ENCODE results near the gene MEI1.

DNA sequence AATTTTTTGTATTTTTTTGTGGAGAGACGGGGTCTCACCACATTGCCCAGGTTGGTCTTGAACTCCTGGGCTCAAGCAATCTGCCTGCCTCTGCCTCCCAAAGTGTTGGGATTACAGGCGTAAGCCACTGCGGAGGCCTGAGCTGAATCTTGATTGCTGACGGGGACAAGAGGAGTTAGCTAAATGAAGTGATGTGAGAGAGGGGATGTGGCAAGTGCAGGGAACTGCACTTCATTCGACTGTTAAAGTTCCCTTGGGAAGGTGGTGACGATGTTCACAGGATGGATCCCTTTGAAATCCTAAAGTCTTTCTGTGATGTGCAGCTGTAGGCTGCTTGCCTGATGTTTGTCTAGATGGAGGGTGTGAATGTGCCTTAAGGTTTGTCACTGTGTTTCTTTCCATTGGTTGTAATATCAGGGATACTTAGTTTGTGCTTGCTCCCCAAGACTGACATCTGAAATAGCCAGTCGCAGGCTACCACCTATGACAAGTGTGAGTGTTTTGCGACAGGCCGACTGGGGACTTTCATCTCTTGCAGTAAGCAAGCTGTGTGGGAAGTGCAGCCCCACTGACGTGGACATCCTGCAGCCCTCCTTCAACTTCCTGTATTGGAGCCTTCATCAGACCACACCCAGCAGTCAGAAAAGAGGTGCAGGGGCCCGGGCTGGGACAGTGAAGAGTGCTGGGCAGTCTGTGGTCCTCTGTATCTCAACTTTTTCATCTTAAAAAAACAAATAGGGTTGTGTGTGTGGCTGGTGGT is 81.6 kb downstream of the MEI1 start:
- TF ChIP-seq, protein P1, sequence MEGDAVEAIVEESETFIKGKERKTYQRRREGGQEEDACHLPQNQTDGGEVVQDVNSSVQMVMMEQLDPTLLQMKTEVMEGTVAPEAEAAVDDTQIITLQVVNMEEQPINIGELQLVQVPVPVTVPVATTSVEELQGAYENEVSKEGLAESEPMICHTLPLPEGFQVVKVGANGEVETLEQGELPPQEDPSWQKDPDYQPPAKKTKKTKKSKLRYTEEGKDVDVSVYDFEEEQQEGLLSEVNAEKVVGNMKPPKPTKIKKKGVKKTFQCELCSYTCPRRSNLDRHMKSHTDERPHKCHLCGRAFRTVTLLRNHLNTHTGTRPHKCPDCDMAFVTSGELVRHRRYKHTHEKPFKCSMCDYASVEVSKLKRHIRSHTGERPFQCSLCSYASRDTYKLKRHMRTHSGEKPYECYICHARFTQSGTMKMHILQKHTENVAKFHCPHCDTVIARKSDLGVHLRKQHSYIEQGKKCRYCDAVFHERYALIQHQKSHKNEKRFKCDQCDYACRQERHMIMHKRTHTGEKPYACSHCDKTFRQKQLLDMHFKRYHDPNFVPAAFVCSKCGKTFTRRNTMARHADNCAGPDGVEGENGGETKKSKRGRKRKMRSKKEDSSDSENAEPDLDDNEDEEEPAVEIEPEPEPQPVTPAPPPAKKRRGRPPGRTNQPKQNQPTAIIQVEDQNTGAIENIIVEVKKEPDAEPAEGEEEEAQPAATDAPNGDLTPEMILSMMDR (conservative IDR thresholded peaks at IDR 0.05), result no peak
- TF ChIP-seq ZFX (IDR thresholded peaks at IDR 0.05), result no peak

Measured in C4-2B (cell line).